GM18498 (cell line): ENCODE data around the gene RAB22A.
"Not testable (repeated sequence)": the region's sequence is repeated elsewhere in the genome, so short reads cannot be mapped to it uniquely, and the experiment has no call there.

Experiments used
- ATAC-seq: cut with Tn5 transposase; IDR thresholded peaks from one replicate; pipeline ENCODE4 v1.9.1; 2021; ENCODE audit warnings: mild to moderate bottlenecking, moderate library complexity; ENCODE audit not compliant: unreplicated experiment

Gene RAB22A

GRCh38 chr20:58342104-58342945 is 32.8 kb downstream of the RAB22A start:
- no peak for ATAC-seq

- no peak for ATAC-seq
These were observed 35.2 kb downstream of the RAB22A start for GRCh38 chr20:58344741-58345140.

GRCh38 chr20:58349570-58349969 is 40.1 kb downstream of the RAB22A start:
- no peak for ATAC-seq

GRCh38 chr20:58352468-58352867 is 43.0 kb downstream of the RAB22A start:
- no peak for ATAC-seq

- ATAC-seq = no peak
These were observed 49.9 kb downstream of the RAB22A start for GRCh38 chr20:58359441-58359840.

- no peak for ATAC-seq
These were observed 51.4 kb downstream of the RAB22A start for GRCh38 chr20:58360936-58361335.

- no peak for ATAC-seq
These were observed 52.1 kb downstream of the RAB22A start for GRCh38 chr20:58361481-58362205.

- no peak for ATAC-seq
These were observed 52.6 kb downstream of the RAB22A start for GRCh38 chr20:58362206-58362516.

- no peak for ATAC-seq
These were observed 53.5 kb downstream of the RAB22A start for GRCh38 chr20:58362970-58363369.

- no peak for ATAC-seq
These were observed 57.4 kb downstream of the RAB22A start for GRCh38 chr20:58366866-58367265.

GRCh38 chr20:58372806-58373205 is 63.3 kb downstream of the RAB22A start:
- no peak for ATAC-seq

- ATAC-seq = not testable (repeated sequence)
These were observed 63.8 kb downstream of the RAB22A start for GRCh38 chr20:58373296-58373695.

GRCh38 chr20:58374027-58374850 is 64.7 kb downstream of the RAB22A start:
- no peak for ATAC-seq

GRCh38 chr20:58374906-58375758 is 65.6 kb downstream of the RAB22A start:
- ATAC-seq = no peak

- no peak for ATAC-seq
These were observed 66.3 kb downstream of the RAB22A start for GRCh38 chr20:58375759-58376352.

- no peak for ATAC-seq
These were observed 67.5 kb downstream of the RAB22A start for GRCh38 chr20:58377017-58377416.

- no peak for ATAC-seq
These were observed 68.4 kb downstream of the RAB22A start for GRCh38 chr20:58377766-58378401.

GRCh38 chr20:58378704-58379103 is 69.2 kb downstream of the RAB22A start:
- ATAC-seq = no peak

- no peak for ATAC-seq
These were observed 72.1 kb downstream of the RAB22A start for GRCh38 chr20:58381627-58382026.

- ATAC-seq = no peak
These were observed 72.6 kb downstream of the RAB22A start for GRCh38 chr20:58382096-58382495.
